Skeletal muscle cell (primary cell): Measurements from ENCODE around the gene WDFY2.
"Not testable (repeated sequence)": the region's sequence is repeated elsewhere in the genome, so short reads cannot be mapped to it uniquely, and the experiment has no call there.

Experiments
- DNase-seq: peaks from one replicate; pipeline ENCODE4 v3.0.0-alpha.2; 2010; ENCODE audit warnings: low read depth
- H3K4me3 ChIP-seq: 2 replicates; pipeline ENCODE4 v1.5.1; 2011; ENCODE audit warnings: low read depth, mild to moderate bottlenecking, control low read depth, low read length, moderate library complexity

WDFY2 gene

DNA sequence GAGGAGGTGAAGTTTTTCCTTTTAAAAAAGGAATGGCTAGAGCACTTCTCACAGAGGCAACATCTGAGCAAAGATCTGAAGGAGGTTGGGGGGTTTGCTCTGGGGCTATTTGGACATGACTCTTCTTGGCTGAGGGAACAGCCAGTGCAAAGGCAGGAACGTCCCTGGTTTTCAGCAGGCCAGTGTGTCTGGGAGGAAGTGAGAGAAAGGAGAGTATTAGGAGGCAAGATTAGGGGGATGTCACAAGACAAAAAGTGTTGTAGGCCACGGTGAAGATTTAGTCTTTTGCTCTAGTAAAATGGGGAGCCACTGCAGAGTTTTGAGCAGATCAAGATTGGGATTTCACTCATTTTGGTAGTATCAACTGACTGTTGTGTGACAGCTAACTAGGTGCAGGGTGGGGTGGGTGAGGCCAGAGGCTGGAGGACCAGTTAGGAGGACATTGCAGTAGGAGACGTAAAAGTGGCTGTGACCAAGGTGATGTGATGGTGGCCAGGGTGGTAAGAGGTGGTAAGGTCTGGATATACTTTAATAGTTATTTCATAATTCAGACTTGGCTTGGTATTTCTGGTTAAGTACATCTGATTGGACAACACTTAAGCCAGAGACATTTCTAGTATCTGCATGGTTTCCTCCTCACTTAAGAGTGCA is 40.6 kb downstream of the WDFY2 start:
- H3K4me3 ChIP-seq = no peak overlapping the region
- DNase-seq = no peak

DNA sequence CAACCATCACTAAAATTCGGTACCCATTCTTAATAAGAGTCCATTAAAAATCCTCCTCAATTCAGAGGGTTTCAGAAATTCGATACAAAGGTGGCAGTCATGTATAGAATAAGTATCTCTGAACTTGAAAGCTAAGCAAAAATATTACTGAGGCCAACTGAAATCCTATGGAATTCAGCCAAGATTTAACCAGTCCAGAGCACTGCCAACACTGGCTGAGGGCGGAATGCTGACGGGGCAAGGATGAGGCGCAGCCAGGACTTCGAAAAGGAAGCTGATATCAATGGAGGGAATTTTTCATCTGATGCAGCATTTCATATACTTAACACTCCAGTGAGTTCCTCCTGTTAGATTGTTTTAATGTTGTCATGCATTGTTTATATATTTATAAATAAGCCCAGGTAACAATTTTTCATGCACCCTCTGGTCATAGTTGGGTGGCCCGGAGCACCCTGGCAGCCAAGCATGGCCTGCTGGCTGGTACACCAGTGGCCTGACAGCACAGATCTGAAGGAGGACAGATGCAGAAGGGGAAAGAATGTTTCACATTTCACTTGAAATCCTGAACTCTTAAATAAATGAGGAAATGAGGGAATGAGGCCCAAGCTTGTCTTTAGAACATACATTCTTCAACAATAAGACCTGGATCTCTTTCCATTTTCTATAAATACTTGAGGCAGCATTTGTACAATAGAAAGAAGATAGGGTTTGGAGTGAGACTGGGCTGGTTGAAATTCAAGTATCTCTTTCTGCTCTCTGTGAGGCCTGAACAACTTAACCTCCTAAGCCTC is 41.5 kb downstream of the WDFY2 start:
- DNase-seq = no peak
- H3K4me3 ChIP-seq = no peak overlapping the region

DNA sequence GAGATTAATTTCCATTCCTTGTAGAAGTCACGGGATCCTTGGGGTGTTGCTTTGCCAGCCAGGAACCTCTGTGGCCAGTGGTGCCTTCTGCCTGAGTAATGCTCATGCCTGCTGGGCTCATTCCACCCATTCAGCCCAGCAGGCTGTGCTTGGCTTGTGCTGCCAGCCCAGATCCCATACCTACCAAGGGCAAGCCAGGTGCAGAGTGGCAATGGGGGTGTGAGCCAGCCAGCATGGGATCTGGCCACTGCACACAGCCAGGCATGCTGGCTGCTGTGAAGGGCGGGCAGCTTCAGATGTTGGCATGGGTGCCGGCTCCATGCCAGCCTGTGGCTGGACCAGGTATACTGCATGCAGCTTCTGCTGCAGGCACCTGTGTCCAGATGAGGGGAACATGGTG is 42.5 kb downstream of the WDFY2 start:
- no peak for DNase-seq
- H3K4me3 ChIP-seq = no peak overlapping the region

GRCh38 chr13:51628059-51628852 is 44.0 kb downstream of the WDFY2 start:
- DNase-seq = no peak
- no peak overlapping the region for H3K4me3 ChIP-seq

GRCh38 chr13:51629491-51630287 is 45.4 kb downstream of the WDFY2 start:
- H3K4me3 ChIP-seq = no peak overlapping the region
- DNase-seq = no peak

GRCh38 chr13:51630288-51630615 is 46.0 kb downstream of the WDFY2 start:
- no peak for DNase-seq

GRCh38 chr13:51632591-51633362 is 48.5 kb downstream of the WDFY2 start:
- DNase-seq = no peak
- no peak overlapping the region for H3K4me3 ChIP-seq

More at GRCh38 chr13:51630288-51630615, 46.0 kb downstream of the WDFY2 start:
- no peak overlapping the region for H3K4me3 ChIP-seq

- DNase-seq = no peak
- no peak overlapping the region for H3K4me3 ChIP-seq
These were observed 51.0 kb downstream of the WDFY2 start for GRCh38 chr13:51635137-51635878.

DNA sequence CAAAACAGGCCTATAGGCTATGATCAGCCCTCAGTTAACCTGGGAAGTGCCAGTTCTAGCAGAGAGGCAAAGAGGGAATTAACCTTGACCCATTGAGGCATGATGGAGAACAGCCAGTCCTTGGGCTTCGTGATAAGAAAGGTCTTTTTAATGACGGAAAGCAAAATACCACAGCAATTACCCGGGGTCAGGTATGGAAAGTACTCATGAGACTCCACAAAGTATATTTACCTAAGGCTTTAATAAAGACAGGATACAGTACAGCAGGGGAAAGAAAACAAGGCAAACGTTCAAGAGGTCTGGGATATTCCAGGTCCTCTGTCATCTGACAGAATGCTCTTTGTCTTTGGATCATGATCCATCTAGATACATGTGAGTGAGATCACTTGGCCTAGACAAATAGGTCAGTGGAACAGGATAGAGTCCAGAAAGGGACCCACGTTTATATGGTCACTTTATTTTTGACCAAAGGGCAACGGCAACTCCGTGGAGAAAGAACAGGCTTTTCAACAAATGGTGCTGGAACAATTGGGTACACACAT is 52.2 kb downstream of the WDFY2 start:
- H3K4me3 ChIP-seq = no peak overlapping the region
- DNase-seq = no peak

DNA sequence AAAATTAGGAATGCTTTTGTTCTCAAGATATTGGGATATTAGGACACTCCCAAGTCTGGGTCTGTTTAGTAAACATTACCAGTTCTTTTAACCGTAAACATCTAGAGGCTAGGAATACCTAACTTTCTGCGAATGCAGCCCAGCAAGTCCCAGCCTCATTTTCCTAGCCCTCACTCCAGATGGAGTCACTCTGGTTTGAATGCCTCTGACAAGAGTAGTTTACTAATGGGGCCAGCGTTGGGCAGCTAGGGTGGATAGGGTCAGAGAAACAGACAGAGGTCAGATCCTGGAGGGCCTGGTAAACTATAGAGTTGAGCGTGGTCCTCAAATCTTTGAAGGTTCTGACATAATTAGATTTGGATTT is 53.6 kb downstream of the WDFY2 start:
- no peak overlapping the region for H3K4me3 ChIP-seq
- no peak for DNase-seq

DNA sequence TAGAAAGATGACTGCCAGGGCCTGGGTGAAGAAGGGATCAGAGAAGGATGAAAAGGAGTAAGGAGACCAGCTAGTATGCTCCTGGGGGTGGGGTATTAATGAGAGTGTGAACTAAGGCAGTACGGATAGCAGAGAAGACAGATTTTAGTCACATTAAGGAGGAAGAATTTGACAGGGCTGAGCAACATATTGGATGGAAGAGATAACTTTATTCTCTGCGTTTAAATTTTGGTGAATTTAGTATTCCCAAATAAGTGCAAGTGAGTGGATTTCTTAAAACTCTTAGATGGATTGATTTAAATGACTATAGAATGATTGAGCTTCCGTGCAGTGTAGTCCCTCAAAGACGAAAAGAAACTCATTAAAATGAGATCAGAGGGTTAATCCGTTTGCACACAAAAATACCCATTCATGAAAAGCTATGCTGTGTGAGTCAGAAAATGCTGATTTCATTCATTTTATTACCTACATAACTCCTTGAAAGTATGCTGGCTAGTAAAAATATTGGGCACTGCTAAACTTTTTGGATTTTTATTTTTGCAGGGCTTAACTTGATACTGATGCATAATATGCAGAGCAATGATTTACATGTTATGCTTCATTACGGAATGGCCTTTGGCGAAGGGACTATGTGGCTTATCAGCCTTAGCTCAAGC is 54.1 kb downstream of the WDFY2 start:
- DNase-seq = no peak
- H3K4me3 ChIP-seq = no peak overlapping the region

DNA sequence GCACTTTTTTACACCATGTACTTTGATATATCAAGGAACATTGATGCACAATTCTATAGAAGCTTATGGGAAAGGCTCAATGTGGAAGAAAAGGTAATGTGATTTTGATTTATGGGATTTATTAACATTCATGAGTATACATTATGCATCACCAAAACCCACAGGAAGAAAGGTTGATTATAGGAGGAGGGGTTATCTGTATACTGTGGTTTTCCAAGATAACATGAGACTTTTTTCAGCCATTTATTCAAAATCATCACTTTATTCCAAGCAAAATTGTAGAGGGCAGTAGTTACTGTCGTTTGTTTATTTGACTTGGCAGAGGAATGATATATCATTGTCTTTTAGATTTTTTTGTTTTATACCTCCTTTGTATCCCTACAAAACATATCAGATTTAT is 54.9 kb downstream of the WDFY2 start:
- no peak overlapping the region for H3K4me3 ChIP-seq
- DNase-seq = no peak

DNA sequence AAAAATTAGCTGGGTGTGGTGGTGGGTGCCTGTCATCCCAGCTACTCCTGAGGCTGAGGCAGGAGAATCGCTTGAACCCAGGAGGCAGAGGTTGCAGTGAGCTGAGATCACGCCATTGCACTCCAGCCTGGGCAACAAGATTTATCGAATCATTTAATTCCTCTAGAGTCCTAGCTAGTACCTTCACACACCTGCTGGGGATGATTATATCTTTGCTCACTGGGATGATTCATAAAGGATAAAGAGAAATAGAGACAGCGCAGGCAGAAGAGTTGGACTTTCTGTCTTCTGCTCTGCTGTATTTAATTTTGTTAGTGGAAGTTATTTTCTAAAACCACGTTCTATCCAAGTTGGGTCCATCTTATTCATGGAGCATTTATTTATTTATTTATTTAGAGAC is 56.4 kb downstream of the WDFY2 start:
- H3K4me3 ChIP-seq, DNase-seq: not testable (repeated sequence)

- peak overlapping the region; percentile 2 for H3K4me3 ChIP-seq
- peak; percentile 94 for DNase-seq
These were observed 59.0 kb downstream of the WDFY2 start for GRCh38 chr13:51643105-51643881.

- H3K4me3 ChIP-seq = no peak overlapping the region
- peak; percentile 90 for DNase-seq
These were observed 59.6 kb downstream of the WDFY2 start for GRCh38 chr13:51643882-51644281.

DNA sequence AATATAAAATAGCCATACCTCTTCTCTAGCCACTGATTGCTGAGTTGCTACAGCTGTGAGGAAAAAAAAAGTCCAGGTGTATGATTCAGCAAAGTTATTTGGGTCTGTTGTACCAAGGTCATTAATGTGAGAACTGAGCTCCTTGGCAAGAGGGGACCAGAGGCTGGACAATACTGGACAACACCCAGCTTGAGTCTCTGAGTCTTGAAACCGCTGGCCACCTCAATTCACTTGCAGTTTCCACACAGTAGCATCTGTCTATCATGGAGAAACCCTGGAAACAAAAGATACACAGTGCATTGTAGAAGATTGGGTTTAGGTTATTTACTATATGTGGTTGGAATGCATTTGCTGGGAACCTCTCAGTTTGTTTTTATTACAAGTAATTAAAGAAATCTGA is 60.4 kb downstream of the WDFY2 start:
- no peak for DNase-seq

DNA sequence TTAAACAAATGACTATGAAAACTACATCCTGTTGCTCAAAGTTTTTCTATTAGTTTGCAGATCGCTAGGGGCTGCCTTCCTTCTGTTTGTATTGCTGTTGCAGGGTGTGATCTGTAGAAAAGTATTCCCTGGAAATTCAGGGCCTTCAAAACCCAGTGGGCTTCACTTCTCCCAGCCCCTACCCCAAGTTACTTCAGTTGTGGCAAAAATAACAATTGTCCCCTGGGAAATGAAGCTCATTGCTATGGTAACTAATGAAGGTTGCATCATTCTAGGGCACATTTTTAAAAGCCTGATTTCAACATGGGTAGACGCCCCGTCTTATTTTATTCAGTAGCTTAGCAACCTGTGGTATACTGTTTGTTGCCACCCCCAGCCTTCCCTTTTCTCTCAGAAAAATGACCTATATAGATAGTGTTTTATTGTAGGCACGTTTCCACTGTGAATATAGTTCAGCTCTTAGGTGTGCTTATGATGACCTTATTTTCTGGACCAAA is 60.9 kb downstream of the WDFY2 start:
- no peak overlapping the region for H3K4me3 ChIP-seq
- peak; percentile 58 for DNase-seq

More for the DNA sequence above, 60.4 kb downstream of the WDFY2 start:
- H3K4me3 ChIP-seq = no peak overlapping the region
